K562 (cell line): ENCODE results near the gene CCNDBP1. TPM values are rescaled to one million over a fixed set of nuclear protein-coding genes. Genes with fewer than 3 reads are reported as not detected.
A peak's percentile ranks its signal among the peaks of the same experiment; 100 is the strongest.

Source experiments
- ATAC-seq: fragments of 200-7000 bp; cut with Tn5 transposase; 3 replicates; pipeline ENCODE4 v1.9.1; 2020; ENCODE audit warnings: moderate library complexity
- BruUV-seq: library from RNA; stranded (reverse); fragments of 400-500 nt; replicated peaks from 2 replicates; lab custom pipeline; 2021; lab: Mats Ljungman, UMichigan
- CTCF ChIA-PET: fragments of 300-600 bp; formaldehyde crosslinking; extraction: SDS; loops from one replicate; lab custom pipeline; 2021; ENCODE audit warnings: low intra/inter-chr PET ratio; lab: Yijun Ruan, JAX
- POLR2A ChIA-PET: fragments of 300-600, 350-650 bp; sonication (Branson Sonifier 250); formaldehyde crosslinking; extraction: SDS; loops from one replicate; lab custom pipeline; 2021; ENCODE audit warnings: antibody characterized with exemption, inconsistent platforms; lab: Yijun Ruan, JAX
- DNase-seq, 4 experiments: peaks; one replicate each; pipeline versions ENCODE4 v3.0.0 to v3.0.0-alpha.2; 2011 to 2018; ENCODE audit warnings: low spot score in 3 of 4, mixed read lengths in 3 of 4; ENCODE audit errors: extremely low read depth in 1 of 4
- FAIRE-seq: peaks from 2 replicates; lab custom pipeline; 2011; peaks lifted over from hg19 to GRCh38; lab: Jason Lieb, UNC
- H2AFZ ChIP-seq: 2 replicates; pipeline ENCODE4 v1.6.0; 2011; ENCODE audit warnings: low read depth, low read length, control low read depth, inconsistent platforms
- H3K27ac ChIP-seq: fragments of 200-600 bp; 3 replicates; pipeline ENCODE4 v1.8.0; 2011; ENCODE audit warnings: low read depth, mild to moderate bottlenecking, control low read depth, inconsistent platforms, low read length, moderate library complexity, mixed read lengths; ENCODE audit errors: extremely low read depth
- H3K27me3 ChIP-seq, 2 experiments: fragments of 300-600 bp in 1 of 2; 2 replicates in 1 of 2; 3 replicates in 1 of 2; pipeline versions ENCODE4 v1.6.0 to v1.8.0; 2011; ENCODE audit warnings: inconsistent platforms in 2 of 2, low read length in 2 of 2, mild to moderate bottlenecking in 1 of 2, mixed read lengths in 1 of 2, moderate library complexity in 1 of 2; ENCODE audit not compliant: control insufficient read depth in 2 of 2, insufficient read depth in 2 of 2
- H3K36me3 ChIP-seq: fragments of 300-600 bp; 3 replicates; pipeline ENCODE4 v1.8.0; 2011; ENCODE audit warnings: mild to moderate bottlenecking, low read length, inconsistent platforms; ENCODE audit not compliant: control insufficient read depth, insufficient read depth
- H3K4me1 ChIP-seq, 2 experiments: fragments of 200-600 bp in 1 of 2; replicated peaks in 1 of 2; 2 replicates in 1 of 2; 3 replicates in 1 of 2; pipeline versions ENCODE4 v1.5.1 to v1.8.0; 2011; ENCODE audit warnings: inconsistent platforms in 2 of 2, low read length in 2 of 2, mild to moderate bottlenecking in 1 of 2, mixed read lengths in 1 of 2, moderate library complexity in 1 of 2; ENCODE audit not compliant: control insufficient read depth in 2 of 2, insufficient read depth in 2 of 2
- H3K4me2 ChIP-seq: 2 replicates; pipeline ENCODE4 v1.6.1; 2011; ENCODE audit warnings: low read length, control low read depth, inconsistent platforms, mixed read lengths; ENCODE audit not compliant: insufficient read depth
- H3K4me3 ChIP-seq: fragments of 200-600 bp; sonication (generic), shearing (Covaris generic); 2 replicates; pipeline ENCODE4 v1.5.1; 2016; ENCODE audit warnings: control low read depth, inconsistent platforms
- H3K79me2 ChIP-seq: fragments of 200-600 bp; 3 replicates; pipeline ENCODE4 v1.8.0; 2011; ENCODE audit warnings: low read length, inconsistent platforms; ENCODE audit not compliant: control insufficient read depth, insufficient read depth
- H3K9ac ChIP-seq, 2 experiments: 2 replicates each; pipeline versions ENCODE4 v1.6.0 to v1.6.1; 2011; ENCODE audit warnings: low read depth in 2 of 2, low read length in 2 of 2, control low read depth in 1 of 2, inconsistent platforms in 1 of 2, mild to moderate bottlenecking in 1 of 2, mixed read lengths in 1 of 2; ENCODE audit not compliant: insufficient read depth in 1 of 2
- H3K9me1 ChIP-seq: one replicate; pipeline ENCODE4 v1.6.0; 2011; ENCODE audit warnings: inconsistent platforms, mild to moderate bottlenecking, low read length, moderate library complexity; ENCODE audit not compliant: control insufficient read depth, insufficient read depth
- H3K9me3 ChIP-seq: replicated peaks from 2 replicates; pipeline ENCODE4 v1.5.1; 2011; ENCODE audit warnings: low read depth, low read length, inconsistent platforms; ENCODE audit not compliant: control insufficient read depth, insufficient read depth
- H4K20me1 ChIP-seq: replicated peaks from 2 replicates; pipeline ENCODE4 v1.6.1; 2011; ENCODE audit warnings: low read length, inconsistent platforms, mixed read lengths; ENCODE audit not compliant: control insufficient read depth, insufficient read depth
- BACH1 ChIP-seq: fragments of 200-800 bp; sonication (Bioruptor generic); IDR thresholded peaks from 2 replicates; pipeline ENCODE4 v1.6.1; 2016; ENCODE audit warnings: missing genetic modification characterization, missing compliant biosample characterization
- BRD9 ChIP-seq: fragments of 450-650 bp; IDR thresholded peaks from 2 replicates; pipeline ENCODE4 v1.6.1; 2018; ENCODE audit warnings: low read depth; ENCODE audit not compliant: partially characterized antibody
- ELK1 ChIP-seq: sonication (generic); formaldehyde crosslinking; IDR thresholded peaks from 2 replicates; pipeline ENCODE4 v1.8.1; 2022; ENCODE audit warnings: missing genetic modification reagents
- NELFE ChIP-seq: IDR thresholded peaks from 2 replicates; pipeline ENCODE4 v1.6.1; 2011; ENCODE audit warnings: mild to moderate bottlenecking; ENCODE audit not compliant: insufficient read depth, insufficient read length
- PCBP2 ChIP-seq: fragments of 200-400 bp; formaldehyde crosslinking; IDR thresholded peaks from 2 replicates; pipeline ENCODE4 v1.6.1; 2018; ENCODE audit warnings: low read length, low read depth, mild to moderate bottlenecking, moderate library complexity; ENCODE audit not compliant: poor library complexity, severe bottlenecking
- PHTF2 ChIP-seq: fragments of 250-450 bp; sonication (Bioruptor Pico); IDR thresholded peaks from 2 replicates; pipeline ENCODE4 v1.5.0; 2021; ENCODE audit warnings: mild to moderate bottlenecking
- SMARCB1 ChIP-seq: IDR thresholded peaks from 2 replicates; pipeline ENCODE4 v1.6.1; 2011; ENCODE audit warnings: improper control_type of control experiment, low read depth; ENCODE audit not compliant: insufficient read length
- SPI1 ChIP-seq: IDR thresholded peaks from 2 replicates; pipeline ENCODE4 v1.6.1; 2011; ENCODE audit warnings: low read depth, low read length, control low read depth, borderline replicate concordance
- TAL1 ChIP-seq: fragments of 450-650 bp; IDR thresholded peaks from 2 replicates; pipeline ENCODE4 v1.6.1; 2016; ENCODE audit warnings: mild to moderate bottlenecking
- ZNF239 ChIP-seq: fragments of 250-450 bp; sonication (Bioruptor Pico); IDR thresholded peaks from 2 replicates; pipeline ENCODE4 v1.4.0; 2020; ENCODE audit warnings: mild to moderate bottlenecking
- ZNF444 ChIP-seq: fragments of 250-450 bp; sonication (Bioruptor Pico); IDR thresholded peaks from 2 replicates; pipeline ENCODE4 v1.4.0; 2020; ENCODE audit warnings: mild to moderate bottlenecking, moderate library complexity
- WGBS: fragments of 100-300 bp; shearing (Covaris generic); methylation state at CpG from one replicate; pipeline ENCODE4 v1.1.6; 2016; ENCODE audit warnings: low coverage, mixed read lengths; ENCODE audit not compliant: insufficient coverage; ENCODE audit errors: missing lambda C conversion rate; 5-methylcytosine and 5-hydroxymethylcytosine counted together
- in situ Hi-C: fragments of 300-500 bp; cut with MboI; formaldehyde crosslinking; loops from 4 replicates; pipeline ENCODE4 v1.15.0; 2018; ENCODE audit warnings: inconsistent platforms, mixed read lengths
- intact Hi-C: fragments of 100-400 bp; cut with micrococcal nuclease; formaldehyde crosslinking; loops from 2 replicates; pipeline ENCODE4 v1.14.2; 2022
- polyA plus RNA-seq, 8 experiments: library from polyadenylated mRNA; depleted of rRNA in 4 of 8; stranded (reverse) in 5 of 8; unstranded in 3 of 8; fragments of >200 nt; fragmentation: Nextera tagmentation in 2 of 8; fragmentation: Illumina TruSeq in 1 of 8; extraction: Ambion mirVana in 2 of 8; extraction: Trizol in 1 of 8; gene quantifications; 2 replicates each; pipeline versions ENCODE4 v1.2.1 to v1.2.3, GENCODE V29; 2011 to 2014; ENCODE audit warnings: inconsistent platforms in 1 of 8, missing spikeins in 1 of 8
- total RNA-seq, 7 experiments: library from RNA; depleted of rRNA in 6 of 7; stranded (reverse); fragments of >200 nt in 6 of 7; fragmentation: Illumina TruSeq in 2 of 7; extraction: Trizol in 2 of 7; gene quantifications; 2 replicates each; pipeline versions ENCODE4 v1.2.1 to v1.2.3, GENCODE V29; 2011 to 2021; ENCODE audit warnings: low replicate concordance in 1 of 7

Gene CCNDBP1
- total and polyA plus RNA-seq, 9 of the 15 experiments (the other 6 are each of a cell fraction or from before 2014, with no cell fraction given) = 37.0 to 111 (median 55.5) TPM

GRCh38 chr15:43237842-43238470 is 52.8 kb downstream of the CCNDBP1 start (continued):
- TF ChIP-seq PHTF2 (CRISPR knock-in tag) (no peak), BACH1 (tag) (no peak), ELK1 (CRISPR knock-in tag) (no peak), ZNF444 (no peak), TAL1 (no peak), SMARCB1 (no peak), NELFE (no peak)

GRCh38 chr15:43238671-43239131 is 53.5 kb downstream of the CCNDBP1 start:
- Histone ChIP-seq H2AFZ (peak overlapping the region; percentile 80), H3K79me2 (no peaks in the 10 kb centered on the region), H3K27ac (no peak overlapping the region), H3K27me3 (no peaks in the 10 kb centered on the region), H3K9ac (no peak overlapping the region), H3K9me3 (no peaks in the 10 kb centered on the region), H3K9me1 (no peaks in the 10 kb centered on the region), H4K20me1 (no peaks in the 10 kb centered on the region), H3K4me1 (peaks cover 12 to 17% of the 10 kb centered on the region in 2 experiments), H3K36me3 (no peaks in the 10 kb centered on the region), H3K4me2 (no peak overlapping the region; the same call in 1 of the 2 replicates), H3K4me3 (no peak overlapping the region)
- FAIRE-seq (peak; percentile 57), DNase-seq (peak in 1 of 4 experiments; percentile 26), ATAC-seq (peak; percentile 42)
- intact Hi-C loops = no loop called here
- POLR2A ChIA-PET = no interaction called here
- in situ Hi-C loops = no loop called here
- CTCF ChIA-PET = no interaction called here
- no TSS peak for BruUV-seq
- TF ChIP-seq PCBP2 = no peak
- peak; percentile 44; the same call in 1 of the 2 replicates for TF ChIP-seq SPI1
- no peak for TF ChIP-seq ZNF239 (CRISPR knock-in tag)
- TF ChIP-seq BRD9 = no peak
- WGBS = 38% methylated on average over 10 of the region's 10 CpGs
